Cardiac fibroblast (primary cell): ENCODE measurements around the gene PDCD10.

Experiments
- DNase-seq, 2 donors: peaks; one replicate each; pipeline versions ENCODE4 v3.0.0 to v3.0.0-alpha.2; 2010; ENCODE audit warnings: low read depth in 2 of 2
- H3K4me3 ChIP-seq, 2 donors: replicated peaks in 1 of 2; 1 replicate in 1 of 2; 2 replicates in 1 of 2; pipeline ENCODE4 v1.5.1; 2011; ENCODE audit warnings: low read depth in 2 of 2, low read length in 2 of 2, mild to moderate bottlenecking in 2 of 2, moderate library complexity in 1 of 2
- CTCF ChIP-seq: IDR thresholded peaks from one replicate; pipeline ENCODE4 v1.5.1; 2011; ENCODE audit warnings: low read depth, mild to moderate bottlenecking, low read length, inconsistent platforms

PDCD10 gene

GRCh38 chr3:167728176-167728575 lies 6.5 kb downstream of the PDCD10 start:
- no peak for TF ChIP-seq CTCF
- H3K4me3 ChIP-seq = no peak overlapping the region
- DNase-seq = peak; percentile 71 to 81

- H3K4me3 ChIP-seq = no peak overlapping the region
- no peak for DNase-seq
- TF ChIP-seq CTCF = no peak
Observed at GRCh38 chr3:167723872-167724271, 10.8 kb downstream of the PDCD10 start.

GRCh38 chr3:167723025-167723512 lies 11.6 kb downstream of the PDCD10 start:
- no peak for DNase-seq
- TF ChIP-seq CTCF = no peak
- no peak overlapping the region for H3K4me3 ChIP-seq

- no peak overlapping the region for H3K4me3 ChIP-seq
- TF ChIP-seq CTCF = no peak
- DNase-seq = no peak
Observed at GRCh38 chr3:167718582-167718981, 16.1 kb downstream of the PDCD10 start.

- TF ChIP-seq CTCF = no peak
- no peak overlapping the region for H3K4me3 ChIP-seq
- no peak for DNase-seq
Observed at GRCh38 chr3:167716920-167717319, 17.8 kb downstream of the PDCD10 start.

GRCh38 chr3:167714871-167715270 lies 19.8 kb downstream of the PDCD10 start:
- DNase-seq = no peak
- H3K4me3 ChIP-seq = no peak overlapping the region
- TF ChIP-seq CTCF = no peak

GRCh38 chr3:167712445-167712844 lies 22.2 kb downstream of the PDCD10 start:
- TF ChIP-seq CTCF = no peak
- DNase-seq = no peak
- no peak overlapping the region for H3K4me3 ChIP-seq
